GM18511 (cell line): ENCODE results near the gene TBX15.

Source experiments
- ATAC-seq: cut with Tn5 transposase; IDR thresholded peaks from one replicate; pipeline ENCODE4 v1.9.1; 2021; ENCODE audit warnings: mild to moderate bottlenecking, moderate library complexity; ENCODE audit not compliant: unreplicated experiment

TBX15 gene

DNA sequence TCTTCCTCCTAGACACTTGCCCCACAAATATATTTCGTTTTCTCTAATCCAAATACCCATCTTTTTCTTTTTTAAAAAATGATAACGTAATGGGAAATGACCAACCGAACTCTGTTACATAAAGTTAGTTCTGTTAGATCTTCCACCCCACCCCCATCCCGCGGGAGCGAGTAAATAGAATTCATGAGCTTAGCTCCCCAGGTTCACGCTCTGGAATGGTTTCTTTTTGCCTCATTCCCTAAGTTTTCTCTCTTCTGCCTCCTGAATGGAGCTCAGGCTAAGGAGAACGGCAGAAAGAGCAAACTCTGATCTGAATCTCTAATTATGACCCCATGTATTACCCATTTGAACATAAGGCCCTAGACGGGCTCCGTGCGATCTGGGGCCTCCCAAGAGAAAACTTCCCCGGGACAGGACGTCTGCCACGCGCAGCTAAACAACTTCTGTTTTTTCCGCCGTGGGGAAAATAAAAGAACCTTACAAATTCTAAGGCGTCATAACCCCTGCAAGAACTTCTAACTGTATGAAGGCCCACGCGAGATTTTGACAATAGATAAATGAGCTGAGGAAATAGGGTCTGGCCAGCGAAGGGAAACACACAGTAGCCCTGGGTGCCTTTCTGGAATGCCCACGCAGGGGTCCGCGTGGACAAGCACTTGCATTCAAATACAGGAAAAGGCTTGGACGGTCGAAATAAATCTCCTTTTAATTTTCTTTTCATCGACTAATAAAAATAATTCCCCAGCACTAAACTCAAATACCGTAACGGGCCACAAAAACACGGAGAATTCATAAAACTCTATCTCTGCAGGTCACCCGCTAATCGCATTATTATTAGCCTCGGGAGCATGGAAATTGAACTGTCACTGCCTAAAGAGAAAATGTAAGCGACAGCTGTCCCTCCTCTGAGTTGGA lies 2.2 kb downstream of the TBX15 start:
- no peak for ATAC-seq

GRCh38 chr1:118984722-118985639 lies 3.2 kb downstream of the TBX15 start:
- ATAC-seq: no peak

DNA sequence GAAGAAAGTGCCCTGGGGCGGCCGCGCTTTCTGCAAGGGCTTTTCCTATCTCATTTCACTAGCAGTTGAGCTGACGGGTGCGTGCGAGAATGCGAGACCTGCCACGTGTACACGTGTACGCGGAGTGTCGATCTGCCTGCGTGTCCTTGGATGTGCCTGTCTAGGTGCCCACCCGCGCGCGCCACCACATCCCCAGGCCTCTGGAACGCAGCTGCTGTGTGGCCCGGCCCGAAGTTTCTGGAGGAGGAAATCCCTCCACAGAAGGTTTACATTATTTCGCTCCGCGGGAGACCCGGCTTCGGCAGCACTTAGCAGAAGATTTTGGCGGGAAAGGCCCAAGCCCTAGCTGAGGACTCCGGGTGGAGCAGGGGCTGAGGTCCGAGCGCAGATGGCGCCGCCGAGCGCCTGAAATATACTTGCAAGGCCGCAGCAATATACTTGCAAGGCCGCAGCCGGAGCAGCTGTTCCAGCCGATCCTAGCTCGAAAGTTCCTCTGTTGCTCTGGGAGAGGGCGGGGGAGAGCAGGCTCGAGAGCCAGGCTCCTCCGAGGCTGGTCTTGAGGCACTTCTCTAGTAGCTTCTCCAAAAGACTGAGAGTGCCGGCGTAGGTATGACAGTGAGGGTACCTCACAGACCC lies 3.9 kb downstream of the TBX15 start:
- ATAC-seq: no peak

GRCh38 chr1:118983558-118984041 lies 4.5 kb downstream of the TBX15 start:
- ATAC-seq: no peak

DNA sequence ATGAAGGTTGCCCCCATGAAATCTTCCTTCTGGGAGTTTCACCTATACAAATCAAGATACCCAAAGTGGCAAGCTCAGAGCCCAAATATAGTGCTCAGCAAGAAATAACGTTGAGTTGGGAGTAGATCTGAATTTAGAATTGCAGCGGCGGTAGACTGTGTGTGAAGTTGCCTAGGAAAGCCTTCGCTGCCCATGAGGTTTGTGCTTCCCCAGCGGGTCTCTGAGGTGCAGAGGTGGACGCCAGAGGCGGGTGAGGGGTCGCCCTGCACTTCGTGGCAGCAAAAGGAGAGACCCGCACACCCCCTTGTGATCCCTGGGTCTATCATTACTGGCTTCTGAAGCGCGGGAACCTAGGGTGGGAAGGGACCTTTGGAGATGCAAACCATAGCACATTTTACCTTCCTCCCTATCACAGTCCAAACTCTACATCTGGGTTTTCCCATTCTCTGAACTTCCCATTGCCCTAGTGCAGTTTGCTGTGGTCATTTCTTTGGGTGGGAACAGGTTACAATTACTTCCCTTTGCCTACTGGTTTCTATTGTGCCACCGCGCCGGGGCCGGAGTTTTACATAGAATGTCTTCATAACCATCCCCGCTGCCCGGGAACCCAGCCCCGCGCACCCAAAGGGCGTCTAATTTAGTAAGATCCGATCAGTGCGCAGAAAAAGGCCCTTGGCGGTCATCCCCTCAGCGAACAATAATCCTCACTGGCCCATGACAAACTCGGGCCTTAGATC lies 5.2 kb downstream of the TBX15 start:
- ATAC-seq: no peak

DNA sequence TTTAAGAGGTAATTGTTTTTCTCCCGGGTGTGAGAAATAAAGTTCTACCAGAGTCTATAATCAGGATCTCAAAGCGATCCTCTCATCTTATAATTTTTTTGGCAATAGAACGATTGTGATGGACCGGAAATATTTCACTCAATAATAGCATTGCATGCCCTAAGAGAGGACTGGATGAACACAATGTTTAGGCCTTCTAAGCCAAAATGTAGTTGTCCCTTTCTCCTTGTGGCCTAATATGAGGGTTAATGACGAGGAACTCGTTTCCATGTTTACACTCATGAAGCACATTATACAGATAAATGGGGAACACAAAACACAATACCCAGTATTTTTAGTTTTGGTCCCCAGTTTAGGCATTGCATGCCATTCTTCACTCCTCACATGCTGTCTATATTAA lies 5.9 kb downstream of the TBX15 start:
- ATAC-seq: no peak

DNA sequence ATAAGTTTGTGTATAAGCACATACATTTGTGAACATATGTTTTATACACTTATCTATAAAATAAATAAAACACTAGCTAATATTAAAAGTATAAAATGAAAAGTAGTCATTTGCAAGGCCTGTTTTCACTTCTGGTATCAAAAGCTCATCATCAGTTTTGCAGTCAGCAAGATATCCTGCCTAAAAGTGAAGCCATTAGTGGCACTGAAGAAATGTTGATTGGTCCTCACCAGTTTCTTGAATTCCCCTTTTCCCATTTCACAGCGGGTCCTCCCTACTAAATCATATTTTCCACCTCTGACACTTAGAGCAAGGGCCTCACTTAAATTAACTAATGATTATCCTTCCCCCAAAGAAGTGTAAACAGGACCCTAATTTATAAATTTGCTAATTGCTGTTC lies 6.7 kb downstream of the TBX15 start:
- no peak for ATAC-seq

GRCh38 chr1:118979754-118980575 lies 8.2 kb downstream of the TBX15 start:
- ATAC-seq: no peak

GRCh38 chr1:118978914-118979701 lies 9.0 kb downstream of the TBX15 start:
- no peak for ATAC-seq

- no peak for ATAC-seq
Measured at GRCh38 chr1:118977600-118977999, 10.5 kb downstream of the TBX15 start.

DNA sequence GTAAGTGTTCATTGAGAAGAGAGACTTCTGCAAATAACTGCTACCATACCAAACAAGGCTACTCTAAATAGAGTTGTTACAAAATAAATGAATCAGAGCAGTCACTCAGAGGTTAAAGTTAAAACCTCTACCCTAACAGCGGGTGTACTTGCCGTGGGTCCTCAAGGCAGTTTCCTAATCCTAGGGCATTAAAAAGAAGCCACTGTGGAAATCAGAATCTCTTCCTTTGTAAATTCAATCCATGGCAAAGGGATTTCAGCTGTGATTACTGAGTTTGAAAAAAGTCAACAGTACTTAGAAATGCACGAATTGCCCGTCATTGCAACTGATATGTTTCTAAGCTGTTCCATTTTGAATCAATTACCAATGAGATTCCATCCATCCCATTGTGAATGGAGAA lies 13.5 kb downstream of the TBX15 start:
- ATAC-seq: no peak

GRCh38 chr1:118973531-118974137 lies 14.5 kb downstream of the TBX15 start:
- no peak for ATAC-seq

GRCh38 chr1:118973032-118973431 lies 15.1 kb downstream of the TBX15 start:
- no peak for ATAC-seq

DNA sequence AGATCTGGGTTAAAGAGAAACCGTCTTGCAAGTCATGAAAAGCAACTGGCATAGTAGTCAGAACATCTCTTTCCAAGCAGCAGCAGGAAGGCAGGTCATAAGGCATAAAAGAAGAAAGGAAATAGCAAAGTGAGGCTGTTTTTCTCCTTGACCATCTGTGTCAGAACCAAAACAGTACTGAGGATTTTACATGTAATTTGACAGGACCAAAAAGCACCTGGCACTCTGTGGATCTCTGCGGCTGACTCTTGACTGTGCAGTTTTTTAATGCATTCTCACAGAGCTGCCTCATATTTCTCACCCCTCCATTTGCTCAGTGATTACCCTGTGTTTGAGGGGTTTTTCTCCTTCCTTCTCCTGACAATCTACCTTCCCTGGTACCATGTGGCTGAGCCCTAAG lies 17.7 kb downstream of the TBX15 start:
- no peak for ATAC-seq

DNA sequence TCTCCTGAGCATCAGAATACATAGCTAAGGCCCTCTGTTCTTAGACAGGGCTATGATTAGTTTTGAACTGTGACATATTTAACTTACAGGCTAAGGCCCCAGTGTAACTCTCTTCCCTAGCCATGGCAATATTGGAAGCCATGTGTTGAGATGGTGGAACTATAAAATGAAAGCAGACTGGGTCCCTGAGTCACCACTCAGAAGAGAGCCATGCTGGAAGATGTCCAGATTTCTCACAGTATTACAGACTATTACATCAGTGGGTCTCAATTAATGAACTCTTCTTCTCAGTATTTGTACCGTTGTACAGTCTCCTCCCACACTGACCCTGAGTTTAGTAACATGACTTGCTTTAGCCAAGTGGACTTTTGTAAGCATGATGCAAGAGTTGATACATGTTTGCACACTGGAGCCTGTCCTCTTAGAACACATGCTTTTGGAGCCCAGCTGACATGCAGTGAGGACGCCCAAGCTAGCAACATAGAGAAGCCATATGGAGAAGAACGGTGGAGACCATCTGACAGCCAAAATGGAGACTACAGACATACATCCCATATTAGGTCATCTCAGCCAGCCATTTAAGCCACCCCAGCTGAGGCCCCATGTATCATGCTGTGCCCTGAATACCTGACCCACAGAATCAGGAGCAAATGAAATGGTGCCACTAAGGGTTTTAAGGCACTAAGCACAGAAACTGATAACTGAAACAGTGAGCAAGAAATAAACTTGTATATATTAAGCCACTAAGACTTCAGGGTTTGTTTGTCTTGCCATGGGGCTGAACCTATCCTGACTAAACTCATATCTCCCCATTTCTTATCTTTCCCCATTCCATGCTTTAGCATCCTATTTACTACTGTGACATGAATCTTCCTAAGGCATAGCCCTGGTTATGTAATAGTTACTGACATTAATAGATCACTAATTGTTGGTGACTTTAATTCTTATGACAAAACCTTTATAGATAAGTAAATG lies 24.4 kb downstream of the TBX15 start:
- ATAC-seq: no peak

- ATAC-seq: no peak
Measured at GRCh38 chr1:118963138-118963455, 25.0 kb downstream of the TBX15 start.

GRCh38 chr1:118961156-118961555 lies 27.0 kb downstream of the TBX15 start:
- no peak for ATAC-seq
